Measurements from ENCODE around the gene PKP2. TPM values are rescaled to one million over a fixed set of nuclear protein-coding genes. Genes with fewer than 3 reads are reported as not detected.
A peak's percentile ranks its signal among the peaks of the same experiment; 100 is the strongest.

PKP2 gene
- total and polyA plus RNA-seq, 9 of the 15 experiments (the other 6 are each of a cell fraction or from before 2014, with no cell fraction given): 1.6 to 4.2 (median 2.8) TPM

GRCh38 chr12:32755654-32756475, 140.7 kb downstream of the PKP2 start, which contains the start of gene YARS2 (continued):
- no peak for TF ChIP-seq ZNF586 (CRISPR knock-in tag; conservative IDR thresholded peaks at IDR 0.05)
- TF ChIP-seq GATAD2A (IDR thresholded peaks at IDR 0.05): no peak
- 0 out of 2 replicates have a peak, but pooled peaks have one; percentile 36 for TF ChIP-seq ZNF717 (CRISPR knock-in tag; IDR thresholded peaks at IDR 0.05)
- TF ChIP-seq SAFB2 (IDR thresholded peaks at IDR 0.05; ENCODE audit: borderline replicate concordance, low read depth, low read length, severe bottlenecking): no peak
- TF ChIP-seq ZNF696 (CRISPR knock-in tag; conservative IDR thresholded peaks at IDR 0.05): no peak
- peak; percentile 58; the same call in 1 of the 2 replicates for TF ChIP-seq ZNF384 (IDR thresholded peaks at IDR 0.05; ENCODE audit: low read depth, low read length)
- peak; percentile 43; the same call in 1 of the 2 replicates for TF ChIP-seq MTA3 (IDR thresholded peaks at IDR 0.05; ENCODE audit: borderline replicate concordance)
- TF ChIP-seq FOXK1 (CRISPR knock-in tag; IDR thresholded peaks at IDR 0.05; ENCODE audit: borderline replicate concordance): no peak
- no peak for TF ChIP-seq ID3 (CRISPR knock-in tag; IDR thresholded peaks at IDR 0.05)
- TF ChIP-seq ID3 (tag; IDR thresholded peaks at IDR 0.05): 0 out of 2 replicates have a peak, but pooled peaks have one; percentile 9
- TF ChIP-seq BCLAF1 (IDR thresholded peaks at IDR 0.05; ENCODE audit: borderline replicate concordance in 1 of 2, control insufficient read depth in 1 of 2, low read depth in 2 of 2, low read length in 1 of 2): no peak
- no peak for TF ChIP-seq SRSF7 (optimal IDR thresholded peaks at IDR 0.05; ENCODE audit: low read depth, low read length)
- TF ChIP-seq POLR2H (tag; IDR thresholded peaks at IDR 0.05; ENCODE audit: low read depth): peak; percentile 86
- TF ChIP-seq ZFX (CRISPR knock-in tag; IDR thresholded peaks at IDR 0.05): peak; percentile 84
- no peak for TF ChIP-seq KAT2B (IDR thresholded peaks at IDR 0.05; ENCODE audit: low read depth, low read length)
- TF ChIP-seq SRSF9 (IDR thresholded peaks at IDR 0.05; ENCODE audit: borderline replicate concordance, low read depth, low read length): no peak
- no peak for TF ChIP-seq TSHZ1 (CRISPR knock-in tag; IDR thresholded peaks at IDR 0.05)
- no peak for TF ChIP-seq ZNF134 (CRISPR knock-in tag; conservative IDR thresholded peaks at IDR 0.05)
- TF ChIP-seq E2F5 (CRISPR knock-in tag; IDR thresholded peaks at IDR 0.05): no peak
